Measurements from ENCODE around the gene TMEM219.
"Not testable (repeated sequence)": the region's sequence is repeated elsewhere in the genome, so short reads cannot be mapped to it uniquely, and the experiment has no call there.

The TMEM219 gene

DNA sequence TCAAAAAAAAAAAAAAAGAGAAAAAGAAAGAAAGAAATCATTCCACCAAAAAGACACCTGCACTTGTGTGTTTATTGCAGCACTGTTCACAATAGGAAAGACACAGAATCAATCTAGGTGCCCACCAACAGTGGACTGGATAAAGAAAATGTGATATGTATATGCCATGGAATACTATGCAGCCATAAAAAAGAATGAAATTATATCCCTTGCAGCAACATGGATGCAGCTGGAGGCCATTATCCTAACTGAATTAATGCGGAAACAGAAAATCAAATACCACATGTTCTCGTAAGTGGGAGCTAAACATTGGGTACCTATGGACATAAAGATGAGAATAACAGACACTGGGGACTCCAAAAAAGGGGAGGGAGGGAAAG, 55.4 kb downstream of the TMEM219 start:
- Histone ChIP-seq H3K9me3 (ENCODE audit: control insufficient read depth, insufficient read depth, low read depth, low read length) (no peaks in the 10 kb centered on the region), H3K36me3 (ENCODE audit: control insufficient read depth in 2 of 2, insufficient read depth in 1 of 2, low read length in 2 of 2) (no peaks in the 10 kb centered on the region), H3K4me3 (ENCODE audit: low read depth, low read length) (no peak overlapping the region), H3K4me1 (ENCODE audit: control insufficient read depth, insufficient read depth, low read length) (no peaks in the 10 kb centered on the region), H3K27ac (ENCODE audit: extremely low read depth, low read depth, low read length) (no peak overlapping the region)
- no peak for TF ChIP-seq SETDB1 (IDR thresholded peaks at IDR 0.05; ENCODE audit: insufficient read length, low read length)
- TF ChIP-seq ZNF785 (tag by site-specific recombination; IDR thresholded peaks at IDR 0.05) = no peak
- TF ChIP-seq ZNF560 (tag by site-specific recombination; IDR thresholded peaks at IDR 0.05; ENCODE audit: borderline replicate concordance) = no peak
- TF ChIP-seq ZNF133 (tag by site-specific recombination; IDR thresholded peaks at IDR 0.05) = no peak
- TF ChIP-seq ZNF146 (tag by site-specific recombination; IDR thresholded peaks at IDR 0.05) = peak; percentile 100
- TF ChIP-seq, protein P1, sequence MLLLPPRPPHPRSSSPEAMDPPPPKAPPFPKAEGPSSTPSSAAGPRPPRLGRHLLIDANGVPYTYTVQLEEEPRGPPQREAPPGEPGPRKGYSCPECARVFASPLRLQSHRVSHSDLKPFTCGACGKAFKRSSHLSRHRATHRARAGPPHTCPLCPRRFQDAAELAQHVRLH (tag by site-specific recombination; IDR thresholded peaks at IDR 0.05) = 0 out of 2 replicates have a peak, but pooled peaks have one; percentile 40
- TF ChIP-seq ZNF223 (tag by site-specific recombination; IDR thresholded peaks at IDR 0.05) = no peak
- TF ChIP-seq ZNF558 (tag by site-specific recombination; IDR thresholded peaks at IDR 0.05) = no peak
- ChIA-PET CTCF (interaction anchor here (0.7 to 4.8 kb wide), 2 partner anchors 15 to 338 kb away, joined by 3 to 34 read pairs; partner anchors contain the start of genes CD2BP2 and TLCD3B), POLR2A (interaction anchor here (0.7 kb wide), 1 partner anchor 96 kb away, joined by 10 read pairs; no protein-coding TSS in a partner anchor)

DNA sequence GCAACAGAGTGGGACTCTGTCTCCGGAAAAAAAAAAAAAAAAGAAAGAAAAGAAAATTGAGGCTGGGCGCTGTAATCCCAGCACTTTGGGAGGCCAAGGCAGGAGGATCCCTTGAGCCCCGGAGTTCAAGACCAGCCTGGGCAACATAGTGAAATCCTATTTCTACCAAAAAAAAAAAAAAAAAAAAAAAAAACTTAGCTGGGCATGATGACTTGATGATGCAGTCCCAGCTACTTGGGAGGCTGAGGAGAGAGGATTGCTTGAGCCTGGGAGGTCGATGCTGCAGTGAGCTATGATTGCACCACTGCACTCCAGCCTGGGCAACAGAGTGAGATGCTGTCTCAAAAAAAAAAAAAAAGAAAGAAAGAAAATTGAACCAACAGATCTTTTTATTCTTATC, 56.1 kb downstream of the TMEM219 start:
- not testable (repeated sequence) for H3K4me3 ChIP-seq (ENCODE audit: low read depth, low read length); H3K4me1 ChIP-seq (ENCODE audit: control insufficient read depth, insufficient read depth, low read length); H3K36me3 ChIP-seq (ENCODE audit: control insufficient read depth in 2 of 2, insufficient read depth in 1 of 2, low read length in 2 of 2); H3K27ac ChIP-seq (ENCODE audit: extremely low read depth, low read depth, low read length); H3K9me3 ChIP-seq (ENCODE audit: control insufficient read depth, insufficient read depth, low read depth, low read length)
- TF ChIP-seq, protein P2, sequence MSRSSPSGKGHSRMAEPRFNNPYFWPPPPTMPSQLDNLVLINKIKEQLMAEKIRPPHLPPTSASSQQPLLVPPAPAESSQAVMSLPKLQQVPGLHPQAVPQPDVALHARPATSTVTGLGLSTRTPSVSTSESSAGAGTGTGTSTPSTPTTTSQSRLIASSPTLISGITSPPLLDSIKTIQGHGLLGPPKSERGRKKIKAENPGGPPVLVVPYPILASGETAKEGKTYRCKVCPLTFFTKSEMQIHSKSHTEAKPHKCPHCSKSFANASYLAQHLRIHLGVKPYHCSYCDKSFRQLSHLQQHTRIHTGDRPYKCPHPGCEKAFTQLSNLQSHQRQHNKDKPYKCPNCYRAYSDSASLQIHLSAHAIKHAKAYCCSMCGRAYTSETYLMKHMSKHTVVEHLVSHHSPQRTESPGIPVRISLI (tag by site-specific recombination; IDR thresholded peaks at IDR 0.05) = peak; percentile 79
- TF ChIP-seq GLIS1 (tag by site-specific recombination; IDR thresholded peaks at IDR 0.05) = peak; percentile 59
- ChIA-PET CTCF (interaction anchor here (0.6 to 4.8 kb wide), 3 partner anchors 14 to 317 kb away, joined by 3 to 34 read pairs (median 5); partner anchors contain the start of gene TLCD3B), POLR2A (interaction anchor here (0.6 to 2.3 kb wide), 7 partner anchors 22 to 437 kb away, joined by 3 to 11 read pairs (median 7); partner anchors contain the start of genes HIRIP3, INO80E and KCTD13)

DNA sequence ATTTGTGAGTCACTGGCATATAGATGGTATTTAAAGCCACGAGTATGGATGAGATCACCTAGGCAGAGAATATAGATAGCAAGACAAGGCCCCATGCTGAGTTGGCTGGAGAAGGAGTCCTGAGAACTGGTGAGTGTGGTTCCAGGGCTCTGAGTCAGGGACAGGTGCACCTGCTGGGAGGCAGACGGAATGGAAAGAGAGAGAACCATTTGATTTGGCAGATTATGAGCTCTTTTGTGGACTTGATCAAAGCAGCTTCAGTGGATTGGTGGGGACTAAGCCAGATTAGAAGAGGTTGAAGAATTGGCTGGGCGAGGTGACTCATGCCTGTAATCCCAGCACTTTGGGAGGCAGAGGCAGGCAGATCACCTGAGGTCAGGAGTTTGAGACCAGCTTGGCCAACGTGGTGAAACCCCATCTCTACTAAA, 56.9 kb downstream of the TMEM219 start:
- Histone ChIP-seq H3K9me3 (ENCODE audit: control insufficient read depth, insufficient read depth, low read depth, low read length) (no peaks in the 10 kb centered on the region), H3K4me3 (ENCODE audit: low read depth, low read length) (no peak overlapping the region), H3K27ac (ENCODE audit: extremely low read depth, low read depth, low read length) (no peak overlapping the region), H3K4me1 (ENCODE audit: control insufficient read depth, insufficient read depth, low read length) (no peaks in the 10 kb centered on the region), H3K36me3 (ENCODE audit: control insufficient read depth in 2 of 2, insufficient read depth in 1 of 2, low read length in 2 of 2) (no peaks in the 10 kb centered on the region)
- ChIA-PET POLR2A (interaction anchor here (1.4 to 2.3 kb wide), 4 partner anchors 23 to 211 kb away, joined by 5 to 11 read pairs (median 8); partner anchors contain the start of genes HIRIP3, INO80E and KCTD13), CTCF (interaction anchor here (0.5 to 4.8 kb wide), 11 partner anchors 13 to 904 kb away, joined by 3 to 34 read pairs (median 3); partner anchors contain the start of genes INO80E and TLCD3B)
- TF ChIP-seq GLIS2 (tag by site-specific recombination; IDR thresholded peaks at IDR 0.05) = 0 out of 2 replicates have a peak, but pooled peaks have one; percentile 36
- TF ChIP-seq ZNF623 (tag by site-specific recombination; IDR thresholded peaks at IDR 0.05) = peak; percentile 35; the same call in 1 of the 2 replicates
- TF ChIP-seq SP3 (tag by site-specific recombination; IDR thresholded peaks at IDR 0.05) = peak; percentile 49
- TF ChIP-seq, protein P3, sequence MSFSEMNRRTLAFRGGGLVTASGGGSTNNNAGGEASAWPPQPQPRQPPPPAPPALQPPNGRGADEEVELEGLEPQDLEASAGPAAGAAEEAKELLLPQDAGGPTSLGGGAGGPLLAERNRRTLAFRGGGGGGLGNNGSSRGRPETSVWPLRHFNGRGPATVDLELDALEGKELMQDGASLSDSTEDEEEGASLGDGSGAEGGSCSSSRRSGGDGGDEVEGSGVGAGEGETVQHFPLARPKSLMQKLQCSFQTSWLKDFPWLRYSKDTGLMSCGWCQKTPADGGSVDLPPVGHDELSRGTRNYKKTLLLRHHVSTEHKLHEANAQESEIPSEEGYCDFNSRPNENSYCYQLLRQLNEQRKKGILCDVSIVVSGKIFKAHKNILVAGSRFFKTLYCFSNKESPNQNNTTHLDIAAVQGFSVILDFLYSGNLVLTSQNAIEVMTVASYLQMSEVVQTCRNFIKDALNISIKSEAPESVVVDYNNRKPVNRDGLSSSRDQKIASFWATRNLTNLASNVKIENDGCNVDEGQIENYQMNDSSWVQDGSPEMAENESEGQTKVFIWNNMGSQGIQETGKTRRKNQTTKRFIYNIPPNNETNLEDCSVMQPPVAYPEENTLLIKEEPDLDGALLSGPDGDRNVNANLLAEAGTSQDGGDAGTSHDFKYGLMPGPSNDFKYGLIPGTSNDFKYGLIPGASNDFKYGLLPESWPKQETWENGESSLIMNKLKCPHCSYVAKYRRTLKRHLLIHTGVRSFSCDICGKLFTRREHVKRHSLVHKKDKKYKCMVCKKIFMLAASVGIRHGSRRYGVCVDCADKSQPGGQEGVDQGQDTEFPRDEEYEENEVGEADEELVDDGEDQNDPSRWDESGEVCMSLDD (tag by site-specific recombination; IDR thresholded peaks at IDR 0.05) = no peak
- TF ChIP-seq ZNF571 (tag by site-specific recombination; IDR thresholded peaks at IDR 0.05) = no peak
- TF ChIP-seq ZNF473 (tag by site-specific recombination; IDR thresholded peaks at IDR 0.05) = peak; percentile 74
- TF ChIP-seq, protein P4, sequence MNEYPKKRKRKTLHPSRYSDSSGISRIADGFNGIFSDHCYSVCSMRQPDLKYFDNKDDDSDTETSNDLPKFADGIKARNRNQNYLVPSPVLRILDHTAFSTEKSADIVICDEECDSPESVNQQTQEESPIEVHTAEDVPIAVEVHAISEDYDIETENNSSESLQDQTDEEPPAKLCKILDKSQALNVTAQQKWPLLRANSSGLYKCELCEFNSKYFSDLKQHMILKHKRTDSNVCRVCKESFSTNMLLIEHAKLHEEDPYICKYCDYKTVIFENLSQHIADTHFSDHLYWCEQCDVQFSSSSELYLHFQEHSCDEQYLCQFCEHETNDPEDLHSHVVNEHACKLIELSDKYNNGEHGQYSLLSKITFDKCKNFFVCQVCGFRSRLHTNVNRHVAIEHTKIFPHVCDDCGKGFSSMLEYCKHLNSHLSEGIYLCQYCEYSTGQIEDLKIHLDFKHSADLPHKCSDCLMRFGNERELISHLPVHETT (tag by site-specific recombination; IDR thresholded peaks at IDR 0.05) = peak; percentile 92
- no peak for TF ChIP-seq ZNF223 (tag by site-specific recombination; IDR thresholded peaks at IDR 0.05)
- TF ChIP-seq ZNF585B (tag by site-specific recombination; IDR thresholded peaks at IDR 0.05) = no peak
- TF ChIP-seq ZEB2 (tag by site-specific recombination; IDR thresholded peaks at IDR 0.05) = peak; percentile 81; the same call in 1 of the 2 replicates
- no peak for TF ChIP-seq ZNF2 (tag by site-specific recombination; IDR thresholded peaks at IDR 0.05)
- no peak for TF ChIP-seq ZNF157 (tag by site-specific recombination; IDR thresholded peaks at IDR 0.05)
- no peak for TF ChIP-seq ZNF530 (tag by site-specific recombination; IDR thresholded peaks at IDR 0.05; ENCODE audit: low read depth)
- no peak for TF ChIP-seq ZNF155 (tag by site-specific recombination; IDR thresholded peaks at IDR 0.05)
- peak; percentile 84 for TF ChIP-seq ZNF660 (tag by site-specific recombination; IDR thresholded peaks at IDR 0.05)
- no peak for TF ChIP-seq OVOL3 (tag by site-specific recombination; IDR thresholded peaks at IDR 0.05)
- TF ChIP-seq, protein P5, sequence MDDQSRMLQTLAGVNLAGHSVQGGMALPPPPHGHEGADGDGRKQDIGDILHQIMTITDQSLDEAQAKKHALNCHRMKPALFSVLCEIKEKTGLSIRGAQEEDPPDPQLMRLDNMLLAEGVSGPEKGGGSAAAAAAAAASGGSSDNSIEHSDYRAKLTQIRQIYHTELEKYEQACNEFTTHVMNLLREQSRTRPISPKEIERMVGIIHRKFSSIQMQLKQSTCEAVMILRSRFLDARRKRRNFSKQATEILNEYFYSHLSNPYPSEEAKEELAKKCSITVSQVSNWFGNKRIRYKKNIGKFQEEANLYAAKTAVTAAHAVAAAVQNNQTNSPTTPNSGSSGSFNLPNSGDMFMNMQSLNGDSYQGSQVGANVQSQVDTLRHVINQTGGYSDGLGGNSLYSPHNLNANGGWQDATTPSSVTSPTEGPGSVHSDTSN (CRISPR knock-in tag; IDR thresholded peaks at IDR 0.05) = no peak

Measured in HEK293 (cell line).